Body of pancreas (tissue), 4 donors: Measurements from ENCODE around the gene PCDHGC3. TPM values are rescaled to one million over a fixed set of nuclear protein-coding genes. Genes with fewer than 3 reads are reported as not detected.

Source experiments
- ATAC-seq: fragments of 150-250 bp; one replicate; pipeline ENCODE4 v1.9.1; 2016
- DNase-seq, 4 donors: peaks; one replicate each; pipeline ENCODE4 v3.0.0-alpha.2; 2019
- H3K27ac ChIP-seq, 4 donors: fragments of 200-600 bp; sonication (generic); 1 replicate in 3 of 4; 2 replicates in 1 of 4; pipeline versions ENCODE4 v1.5.1 to v1.6.1; 2016 to 2019; ENCODE audit warnings: mild to moderate bottlenecking in 1 of 4, mixed read lengths in 1 of 4, moderate library complexity in 1 of 4
- H3K27me3 ChIP-seq, 2 donors: fragments of 200-600 bp; sonication (generic); one replicate each; pipeline ENCODE4 v1.6.0; 2016; ENCODE audit warnings: mild to moderate bottlenecking in 1 of 2
- H3K36me3 ChIP-seq, 2 donors: fragments of 200-600 bp; sonication (generic); replicated peaks in 1 of 2; 2 replicates each; pipeline ENCODE4 v1.5.1; 2016; ENCODE audit warnings: low read depth in 2 of 2; ENCODE audit not compliant: insufficient read depth in 1 of 2
- H3K4me1 ChIP-seq: fragments of 200-600 bp; sonication (generic); one replicate; pipeline ENCODE4 v1.6.0; 2016
- H3K4me3 ChIP-seq, 2 donors: fragments of 200-600 bp; sonication (generic); 1 replicate in 1 of 2; 2 replicates in 1 of 2; pipeline ENCODE4 v1.5.1; 2016 to 2019
- H3K9me3 ChIP-seq, 3 donors: fragments of 200-600 bp; sonication (generic); 1 replicate in 2 of 3; 2 replicates in 1 of 3; pipeline ENCODE4 v1.5.1; 2016
- POLR2A ChIP-seq, 3 donors: fragments of 450-650 bp; IDR thresholded peaks; one replicate each; pipeline ENCODE4 v1.6.1; 2016; ENCODE audit warnings: antibody characterized with exemption in 3 of 3, mild to moderate bottlenecking in 2 of 3
- WGBS, 2 donors: methylation state at CpG; one replicate each; pipeline ENCODE4 v1.1.5; 2017; 5-methylcytosine and 5-hydroxymethylcytosine counted together
- intact Hi-C: fragments of 100-400 bp; cut with DNase I; formaldehyde crosslinking; loops from one replicate; pipeline ENCODE4 v1.15.1; 2023
- total RNA-seq, 2 donors: library from RNA; depleted of rRNA; stranded (reverse); fragments of >200 nt; gene quantifications; one replicate each; pipeline ENCODE4 v1.1.0, GENCODE V29; 2016
- TF ChIP-seq, protein P1 (sequence below), 7 experiments: fragments of 450-650 bp in 4 of 7; fragments of 200-600 bp in 3 of 7; sonication (generic) in 3 of 7; IDR thresholded peaks; one replicate each; pipeline ENCODE4 v1.5.1; 2016 to 2019; ENCODE audit warnings: antibody characterized with exemption in 7 of 7

Gene PCDHGC3
- total RNA-seq, 2 donors from 2014 or later: 9.6 to 16.1 TPM

DNA sequence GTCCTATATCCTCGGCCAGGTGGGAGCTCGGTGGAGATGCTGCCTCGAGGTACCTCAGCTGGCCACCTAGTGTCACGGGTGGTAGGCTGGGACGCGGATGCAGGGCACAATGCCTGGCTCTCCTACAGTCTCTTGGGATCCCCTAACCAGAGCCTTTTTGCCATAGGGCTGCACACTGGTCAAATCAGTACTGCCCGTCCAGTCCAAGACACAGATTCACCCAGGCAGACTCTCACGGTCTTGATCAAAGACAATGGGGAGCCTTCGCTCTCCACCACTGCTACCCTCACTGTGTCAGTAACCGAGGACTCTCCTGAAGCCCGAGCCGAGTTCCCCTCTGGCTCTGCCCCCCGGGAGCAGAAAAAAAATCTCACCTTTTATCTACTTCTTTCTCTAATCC, 2.0 kb downstream of the PCDHGC3 start:
- Histone ChIP-seq H3K27ac (no peak overlapping the region), H3K4me1 (peaks cover 29% of the 10 kb centered on the region), H3K27me3 (no peaks in the 10 kb centered on the region), H3K9me3 (no peaks in the 10 kb centered on the region), H3K36me3 (no peaks in the 10 kb centered on the region), H3K4me3 (no peak overlapping the region)
- ATAC-seq: no peak
- TF ChIP-seq, protein P1, sequence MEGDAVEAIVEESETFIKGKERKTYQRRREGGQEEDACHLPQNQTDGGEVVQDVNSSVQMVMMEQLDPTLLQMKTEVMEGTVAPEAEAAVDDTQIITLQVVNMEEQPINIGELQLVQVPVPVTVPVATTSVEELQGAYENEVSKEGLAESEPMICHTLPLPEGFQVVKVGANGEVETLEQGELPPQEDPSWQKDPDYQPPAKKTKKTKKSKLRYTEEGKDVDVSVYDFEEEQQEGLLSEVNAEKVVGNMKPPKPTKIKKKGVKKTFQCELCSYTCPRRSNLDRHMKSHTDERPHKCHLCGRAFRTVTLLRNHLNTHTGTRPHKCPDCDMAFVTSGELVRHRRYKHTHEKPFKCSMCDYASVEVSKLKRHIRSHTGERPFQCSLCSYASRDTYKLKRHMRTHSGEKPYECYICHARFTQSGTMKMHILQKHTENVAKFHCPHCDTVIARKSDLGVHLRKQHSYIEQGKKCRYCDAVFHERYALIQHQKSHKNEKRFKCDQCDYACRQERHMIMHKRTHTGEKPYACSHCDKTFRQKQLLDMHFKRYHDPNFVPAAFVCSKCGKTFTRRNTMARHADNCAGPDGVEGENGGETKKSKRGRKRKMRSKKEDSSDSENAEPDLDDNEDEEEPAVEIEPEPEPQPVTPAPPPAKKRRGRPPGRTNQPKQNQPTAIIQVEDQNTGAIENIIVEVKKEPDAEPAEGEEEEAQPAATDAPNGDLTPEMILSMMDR (IDR thresholded peaks at IDR 0.05): no peak
- no peak for TF ChIP-seq POLR2A (IDR thresholded peaks at IDR 0.05)
- DNase-seq: no peak
- 47 to 51% methylated on average over 6 to 13 of the region's 13 CpGs for whole genome bisulfite sequencing, 2 donors
- intact Hi-C loops: no loop called here

DNA sequence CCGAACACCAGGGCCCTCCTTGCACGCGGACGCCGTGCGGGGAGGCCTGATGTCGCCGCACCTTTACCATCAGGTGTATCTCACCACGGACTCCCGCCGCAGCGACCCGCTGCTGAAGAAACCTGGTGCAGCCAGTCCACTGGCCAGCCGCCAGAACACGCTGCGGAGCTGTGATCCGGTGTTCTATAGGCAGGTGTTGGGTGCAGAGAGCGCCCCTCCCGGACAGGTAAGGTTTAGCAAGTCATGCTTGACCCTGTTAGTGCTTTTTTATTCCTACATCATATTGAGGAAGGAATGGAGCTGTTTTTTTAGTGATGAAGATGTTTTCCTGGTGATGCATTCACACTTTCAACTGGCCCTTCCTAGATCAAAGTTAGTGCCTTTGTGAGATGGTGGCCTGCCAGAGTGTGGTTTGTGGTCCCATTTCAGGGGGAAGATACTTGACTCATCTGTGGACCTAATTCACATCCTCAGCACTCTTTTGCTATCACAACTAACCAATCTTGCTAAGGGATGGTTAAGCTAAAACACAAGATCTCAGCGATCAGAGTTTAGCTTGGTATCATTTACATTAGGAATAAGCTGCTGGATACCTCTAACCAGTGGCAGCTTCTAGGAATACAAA, 2.7 kb downstream of the PCDHGC3 start:
- peaks cover 29% of the 10 kb centered on the region for H3K4me1 ChIP-seq
- no peak overlapping the region for H3K27ac ChIP-seq
- TF ChIP-seq POLR2A (IDR thresholded peaks at IDR 0.05): no peak
- TF ChIP-seq, protein P1 (IDR thresholded peaks at IDR 0.05): peak in 6 of 7 experiments; percentile 20 to 57 (median 49)
- no peak overlapping the region for H3K4me3 ChIP-seq
- no peaks in the 10 kb centered on the region for H3K27me3 ChIP-seq
- WGBS, 2 donors: 11 to 12% methylated on average over 6 to 20 of the region's 20 CpGs
- intact Hi-C loops: no loop called here
- ATAC-seq (no peak), DNase-seq (peak; percentile 82 to 93 (median 88))
- no peaks in the 10 kb centered on the region for H3K36me3 ChIP-seq
- no peaks in the 10 kb centered on the region for H3K9me3 ChIP-seq

DNA sequence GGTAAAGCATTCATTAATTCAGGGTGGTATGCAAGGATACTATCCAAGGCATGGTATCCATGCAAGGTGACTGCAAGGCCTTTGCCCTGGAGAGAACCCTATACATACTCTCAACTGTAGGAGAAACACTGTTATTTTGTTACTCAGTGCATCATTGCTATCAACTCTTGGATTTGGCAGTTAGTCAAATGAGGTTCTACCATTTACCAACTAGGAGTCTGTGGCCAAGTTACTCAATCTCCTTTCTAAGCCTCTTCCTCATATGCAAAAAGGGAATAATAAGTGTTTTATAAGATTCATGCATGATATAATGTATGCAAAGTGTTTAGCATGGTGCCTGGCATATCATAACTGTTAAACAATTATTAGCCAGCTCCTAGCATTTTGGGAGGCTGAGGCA, 4.0 kb downstream of the PCDHGC3 start:
- intact Hi-C loops: no loop called here
- no peak for ATAC-seq

DNA sequence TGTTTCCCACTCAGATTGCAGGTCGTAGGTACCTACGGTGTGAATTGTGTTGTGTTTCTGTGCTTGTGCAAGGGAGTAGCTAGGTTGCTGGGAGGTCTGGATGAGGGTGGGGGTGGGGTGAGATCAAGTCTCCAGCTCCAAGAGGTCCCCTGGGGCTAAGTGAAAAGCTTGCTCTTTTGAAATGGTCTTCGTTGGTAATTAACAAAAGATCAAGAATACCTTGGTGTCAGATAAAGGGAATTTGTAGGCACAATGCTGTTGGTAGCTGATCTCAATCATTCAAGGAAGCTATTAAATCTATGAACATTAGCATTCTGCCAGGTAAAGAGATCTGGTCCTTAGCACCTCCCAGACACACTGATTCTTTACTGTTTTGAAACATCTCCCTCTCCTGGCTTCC, 8.1 kb downstream of the PCDHGC3 start:
- DNase-seq: no peak
- Histone ChIP-seq H3K4me3 (no peak overlapping the region), H3K36me3 (no peaks in the 10 kb centered on the region), H3K27me3 (no peaks in the 10 kb centered on the region), H3K27ac (no peak overlapping the region), H3K9me3 (no peaks in the 10 kb centered on the region), H3K4me1 (peaks cover 25% of the 10 kb centered on the region)
- intact Hi-C loops: no loop called here
- WGBS, 2 donors: 47 to 74% methylated on average over 3 of the region's 3 CpGs
- ATAC-seq: no peak
- no peak for TF ChIP-seq POLR2A (IDR thresholded peaks at IDR 0.05)
- TF ChIP-seq, protein P1 (IDR thresholded peaks at IDR 0.05): no peak

More for the DNA sequence above, 4.0 kb downstream of the PCDHGC3 start:
- no peaks in the 10 kb centered on the region for H3K27me3 ChIP-seq
- no peak for DNase-seq
- H3K4me3 ChIP-seq: no peak overlapping the region
- H3K9me3 ChIP-seq: no peaks in the 10 kb centered on the region
- no peak overlapping the region for H3K27ac ChIP-seq
- no peaks in the 10 kb centered on the region for H3K36me3 ChIP-seq
- no peak for TF ChIP-seq POLR2A (IDR thresholded peaks at IDR 0.05)
- TF ChIP-seq, protein P1 (IDR thresholded peaks at IDR 0.05): no peak
- H3K4me1 ChIP-seq: peaks cover 40% of the 10 kb centered on the region

DNA sequence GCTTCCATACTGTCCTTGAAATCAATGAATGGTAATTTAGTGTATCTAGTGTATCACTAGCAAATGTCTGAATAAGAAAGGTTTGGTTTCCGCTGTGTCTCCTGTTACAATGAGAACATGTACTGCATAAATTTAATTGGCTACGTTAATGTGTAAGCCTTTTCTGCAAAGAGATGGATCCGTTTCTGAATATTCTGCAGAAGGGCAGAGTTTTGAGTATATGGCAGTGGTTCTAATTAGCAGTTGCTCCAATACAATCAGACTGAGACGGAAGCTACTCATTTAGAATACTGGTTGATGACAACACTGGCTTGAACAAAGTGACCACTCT, 8.5 kb downstream of the PCDHGC3 start:
- peaks cover 23% of the 10 kb centered on the region for H3K4me1 ChIP-seq
- no peak for ATAC-seq
- intact Hi-C loops: no loop called here
- 30 to 33% methylated on average over 4 of the region's 4 CpGs for WGBS, 2 donors
- H3K27ac ChIP-seq: no peak overlapping the region
- no peaks in the 10 kb centered on the region for H3K9me3 ChIP-seq
- TF ChIP-seq, protein P1 (IDR thresholded peaks at IDR 0.05): no peak
- TF ChIP-seq POLR2A (IDR thresholded peaks at IDR 0.05): no peak
- H3K36me3 ChIP-seq: no peaks in the 10 kb centered on the region
- H3K27me3 ChIP-seq: no peaks in the 10 kb centered on the region
- no peak overlapping the region for H3K4me3 ChIP-seq
- no peak for DNase-seq
